Pancreas (tissue), 10 donors: Measurements from ENCODE around the gene PHKG1. TPM values are rescaled to one million over a fixed set of nuclear protein-coding genes. Genes with fewer than 3 reads are reported as not detected.
"Not testable (repeated sequence)": the region's sequence is repeated elsewhere in the genome, so short reads cannot be mapped to it uniquely, and the experiment has no call there.

Source experiments
- ATAC-seq, 4 donors: fragments of 200-7000 bp; cut with Tn5 transposase; one replicate each; pipeline versions ENCODE4 v1.8.0 to v1.9.1; 2020; ENCODE audit warnings: mild to moderate bottlenecking in 4 of 4, moderate library complexity in 4 of 4
- DNase-seq, 6 donors: peaks; one replicate each; pipeline ENCODE4 v3.0.0-alpha.2; 2020
- FAIRE-seq: peaks from 2 replicates; lab custom pipeline; 2012; peaks lifted over from hg19 to GRCh38; lab: Jason Lieb, UNC
- H3K27ac ChIP-seq, 4 donors: fragments of 200-600 bp; sonication (generic); 1 replicate in 3 of 4; 2 replicates in 1 of 4; pipeline versions ENCODE4 v1.5.0 to v1.8.0; 2020
- H3K27me3 ChIP-seq, 4 donors: fragments of 200-600 bp; one replicate each; pipeline ENCODE4 v1.8.0; 2021
- H3K36me3 ChIP-seq, 3 donors: fragments of 200-600 bp; sonication (generic) in 1 of 3; one replicate each; pipeline versions ENCODE4 v1.5.0 to v1.8.0; 2020 to 2021
- H3K4me1 ChIP-seq, 3 donors: fragments of 200-600 bp; one replicate each; pipeline ENCODE4 v1.8.0; 2021
- H3K4me3 ChIP-seq, 4 donors: fragments of 200-600 bp; sonication (generic) in 2 of 4; one replicate each; pipeline versions ENCODE4 v1.5.0 to v1.8.0; 2020 to 2021
- H3K9me3 ChIP-seq, 4 donors: fragments of 200-600 bp; one replicate each; pipeline ENCODE4 v1.8.0; 2021
- WGBS, 2 donors: extraction: QIAGEN DNeasy Blood & Tissue Kit; methylation state at CpG; one replicate each; pipeline ENCODE4 v1.1.7; 2013; 5-methylcytosine and 5-hydroxymethylcytosine counted together
- intact Hi-C, 3 donors: fragments of 100-400 bp; cut with DNase I; formaldehyde crosslinking; loops; one replicate each; pipeline versions ENCODE4 v1.11.1 to v1.14.2; 2022
- polyA plus RNA-seq, 2 donors: library from polyadenylated mRNA; stranded (reverse); fragments of 200-250 nt; gene quantifications; one replicate each; pipeline ENCODE4 v1.2.3, GENCODE V29; 2013
- total RNA-seq, 6 donors: library from RNA; stranded (reverse); fragmentation: NEBNext Ultra II Directional in 4 of 6; extraction: Animal tissue kit (Norgen Biotek cat#: 25700) in 4 of 6; gene quantifications; one replicate each; pipeline versions ENCODE4 v1.2.1 to v1.2.4, GENCODE V29; 2021 to 2023
- TF ChIP-seq, protein P1 (sequence below), 4 donors: fragments of 200-600 bp; sonication (generic) in 3 of 4; IDR thresholded peaks; one replicate each; pipeline versions ENCODE4 v1.5.0 to v1.8.0; 2021; ENCODE audit warnings: antibody characterized with exemption in 4 of 4
- donor health status: healthy with polysubstance abuse.
- donor health status: DM: no; HTN: no; CAD: no; lungs with moderate emphysema.
- donor health status: DM: no; HTN: no; CAD: no.
- donor health status: control.
- donor health status: control.
- donor health status: Bipolar disorder and iron deficiency.
- donor health status: DM: yes; HTN: yes; CAD: no.
- donor health status: DM: no; HTN: no; CAD: no.
- donor health status: DM: no; HTN: no; CAD: no.
- donor health status: DM: yes; HTN: yes; CAD: no.

Gene PHKG1
- total and polyA plus RNA-seq, 8 donors, result 0.16 to 1.6 (median 0.61) TPM

DNA sequence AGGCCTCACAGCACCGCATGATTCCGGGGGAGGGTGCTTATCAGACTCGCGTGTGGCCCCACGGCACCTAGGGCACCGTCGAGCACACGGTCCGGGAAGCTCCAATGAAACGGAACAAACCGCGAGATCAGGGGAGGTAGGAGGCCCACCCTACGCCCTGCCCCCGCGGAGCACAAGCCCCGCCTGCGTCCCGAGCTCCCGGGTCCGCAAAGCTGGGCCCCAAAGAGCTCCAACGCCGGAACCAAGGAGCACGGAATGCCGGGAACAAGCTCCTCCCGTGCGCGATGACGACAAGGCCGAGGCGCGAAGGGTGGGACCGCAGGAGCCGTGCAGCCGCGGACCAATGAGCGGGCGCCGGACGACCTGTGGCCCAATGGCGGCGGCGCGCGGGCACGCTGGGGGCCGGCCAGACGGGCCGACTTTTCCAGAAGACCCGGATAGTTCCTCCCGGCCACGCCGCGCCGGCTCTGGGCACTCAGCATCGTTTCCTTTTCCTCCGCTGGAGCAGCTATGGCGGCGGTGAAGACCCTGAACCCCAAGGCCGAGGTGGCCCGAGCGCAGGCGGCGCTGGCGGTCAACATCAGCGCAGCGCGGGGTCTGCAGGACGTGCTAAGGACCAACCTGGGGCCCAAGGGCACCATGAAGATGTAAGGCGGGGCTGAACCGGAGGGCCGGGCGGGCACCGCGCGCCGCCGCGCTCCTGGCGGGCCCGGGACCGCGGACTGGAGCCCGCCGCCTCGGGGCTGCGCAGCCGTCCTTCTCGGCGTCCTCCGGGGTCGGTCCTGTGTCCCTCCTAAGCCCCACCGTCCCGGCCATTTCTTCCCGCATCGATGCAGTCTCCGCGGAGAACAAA, 41.2 kb downstream of the PHKG1 start, which contains the start of the genes CCT6A and PSPH:
CCT6A (plus strand) TSS at position 427 of the 853 bp plus-strand sequence; CDS start at position 511, 84 bp downstream.
PSPH (minus strand) TSS at position 106 of the 853 bp plus-strand sequence. CDS start 30,232 bp downstream, outside the sequence.
- H3K9me3 ChIP-seq, result no peaks in the 10 kb centered on the region
- intact Hi-C loops, result no loop called here
- no peaks in the 10 kb centered on the region for H3K27me3 ChIP-seq
- peak; percentile 96 to 98 (median 97) for DNase-seq
- TF ChIP-seq, protein P1, sequence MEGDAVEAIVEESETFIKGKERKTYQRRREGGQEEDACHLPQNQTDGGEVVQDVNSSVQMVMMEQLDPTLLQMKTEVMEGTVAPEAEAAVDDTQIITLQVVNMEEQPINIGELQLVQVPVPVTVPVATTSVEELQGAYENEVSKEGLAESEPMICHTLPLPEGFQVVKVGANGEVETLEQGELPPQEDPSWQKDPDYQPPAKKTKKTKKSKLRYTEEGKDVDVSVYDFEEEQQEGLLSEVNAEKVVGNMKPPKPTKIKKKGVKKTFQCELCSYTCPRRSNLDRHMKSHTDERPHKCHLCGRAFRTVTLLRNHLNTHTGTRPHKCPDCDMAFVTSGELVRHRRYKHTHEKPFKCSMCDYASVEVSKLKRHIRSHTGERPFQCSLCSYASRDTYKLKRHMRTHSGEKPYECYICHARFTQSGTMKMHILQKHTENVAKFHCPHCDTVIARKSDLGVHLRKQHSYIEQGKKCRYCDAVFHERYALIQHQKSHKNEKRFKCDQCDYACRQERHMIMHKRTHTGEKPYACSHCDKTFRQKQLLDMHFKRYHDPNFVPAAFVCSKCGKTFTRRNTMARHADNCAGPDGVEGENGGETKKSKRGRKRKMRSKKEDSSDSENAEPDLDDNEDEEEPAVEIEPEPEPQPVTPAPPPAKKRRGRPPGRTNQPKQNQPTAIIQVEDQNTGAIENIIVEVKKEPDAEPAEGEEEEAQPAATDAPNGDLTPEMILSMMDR (IDR thresholded peaks at IDR 0.05), result no peak
- peak; percentile 91 to 98 (median 94) for ATAC-seq
- H3K27ac ChIP-seq, result peak within 1 kb of the TSS; percentile 62 to 91 (median 82)
- H3K36me3 ChIP-seq, result peaks cover 3 to 15% (median 8%) of the 10 kb centered on the region in 3 donors
- peak within 1 kb of the TSS; percentile 58 to 97 (median 80) for H3K4me3 ChIP-seq
- WGBS, 2 donors, result 0% methylated on average over 96 to 97 of the region's 97 CpGs
- FAIRE-seq, result no peak
- H3K4me1 ChIP-seq, result peaks cover 14 to 38% (median 18%) of the 10 kb centered on the region in 3 donors

GRCh38 chr7:56051053-56051338, 41.8 kb downstream of the PHKG1 start:
- no peak for ATAC-seq
- H3K27me3 ChIP-seq, result no peaks in the 10 kb centered on the region
- no peak for FAIRE-seq
- peak overlapping the region; percentile 58 to 97 (median 80) for H3K4me3 ChIP-seq
- peaks cover 20 to 43% (median 23%) of the 10 kb centered on the region in 3 donors for H3K4me1 ChIP-seq
- intact Hi-C loops, result no loop called here
- TF ChIP-seq, protein P1 (IDR thresholded peaks at IDR 0.05), result no peak
- peaks cover 3 to 9% (median 3%) of the 10 kb centered on the region in 3 donors for H3K36me3 ChIP-seq
- H3K9me3 ChIP-seq, result no peaks in the 10 kb centered on the region
- DNase-seq, result no peak
- WGBS, 2 donors, result 0% methylated on average over 9 of the region's 9 CpGs
- peak overlapping the region; percentile 62 to 91 (median 82) for H3K27ac ChIP-seq

GRCh38 chr7:56048763-56049162, 44.0 kb downstream of the PHKG1 start:
- H3K36me3 ChIP-seq, H3K4me3 ChIP-seq, H3K9me3 ChIP-seq, H3K27me3 ChIP-seq, intact Hi-C loops, ATAC-seq, FAIRE-seq: not testable (repeated sequence)
- peak overlapping the region in 2 of 4 donors; percentile 85 for H3K27ac ChIP-seq
- peaks cover 21 to 35% (median 24%) of the 10 kb centered on the region in 3 donors for H3K4me1 ChIP-seq
- DNase-seq, result peak in 5 of 6 donors; percentile 49 to 65 (median 56)
- WGBS, 2 donors, result 27 to 34% methylated on average over 8 of the region's 8 CpGs

DNA sequence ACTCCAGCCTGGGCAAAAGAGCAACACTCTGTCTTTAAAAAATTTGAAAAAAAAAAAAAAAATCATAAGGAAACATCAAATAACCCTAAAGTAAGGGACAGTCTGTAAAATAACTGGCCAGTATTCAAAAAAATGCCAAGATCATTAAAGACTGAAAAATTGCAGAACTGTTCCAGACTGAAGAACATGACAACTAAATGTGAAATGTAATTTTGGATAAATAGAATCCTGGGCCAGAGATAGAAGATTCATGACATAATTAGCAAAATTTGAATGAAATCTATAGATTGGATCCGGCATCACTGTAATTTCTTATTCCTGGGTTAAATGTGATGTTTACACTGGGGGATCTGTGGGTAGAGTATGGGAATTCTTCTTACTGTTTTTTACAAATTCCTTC, 44.5 kb downstream of the PHKG1 start:
- H3K4me1 ChIP-seq, result peaks cover 20 to 30% (median 24%) of the 10 kb centered on the region in 3 donors
- TF ChIP-seq, protein P1 (IDR thresholded peaks at IDR 0.05), result no peak
- DNase-seq (no peak), FAIRE-seq (no peak), ATAC-seq (no peak)
- intact Hi-C loops, result no loop called here
- no peak overlapping the region for H3K4me3 ChIP-seq
- no peaks in the 10 kb centered on the region for H3K27me3 ChIP-seq
- no peaks in the 10 kb centered on the region for H3K9me3 ChIP-seq
- WGBS, 2 donors, result 82 to 92% methylated on average over 1 of the region's 1 CpG
- peak overlapping the region in 3 of 4 donors; percentile 9 to 85 (median 85) for H3K27ac ChIP-seq
- H3K36me3 ChIP-seq, result no peaks in the 10 kb centered on the region

- peak in 2 of 6 donors; percentile 25 to 45 for DNase-seq
- Histone ChIP-seq H3K27ac (peak overlapping the region; percentile 54 to 85 (median 72)), H3K4me3 (peak overlapping the region in 1 of 4 donors; percentile 2), H3K4me1 (peaks cover 14 to 24% (median 24%) of the 10 kb centered on the region in 3 donors)
- FAIRE-seq, H3K9me3 ChIP-seq, H3K36me3 ChIP-seq, intact Hi-C loops, H3K27me3 ChIP-seq: not testable (repeated sequence)
- WGBS, 2 donors, result 29 to 41% methylated on average over 11 of the region's 11 CpGs
- ATAC-seq, result peak; percentile 5 to 25 (median 10)
Measured at GRCh38 chr7:56047446-56048116, 45.2 kb downstream of the PHKG1 start.
